HCT116 (cell line): Measurements from ENCODE around the gene WLS. TPM values are rescaled to one million over a fixed set of nuclear protein-coding genes. Genes with fewer than 3 reads are reported as not detected.
"Not testable (repeated sequence)": the region's sequence is repeated elsewhere in the genome, so short reads cannot be mapped to it uniquely, and the experiment has no call there.

Source experiments
- ATAC-seq: fragments of 200-7000 bp; cut with Tn5 transposase; 2 replicates; pipeline ENCODE4 v1.9.1; 2020; ENCODE audit warnings: mild to moderate bottlenecking, moderate library complexity
- BruUV-seq: library from RNA; stranded (reverse); fragments of 400-500 nt; replicated peaks from 2 replicates; lab custom pipeline; 2021; lab: Mats Ljungman, UMichigan
- CTCF ChIA-PET: fragments of 300-600 bp; sonication (Branson Sonifier 250); formaldehyde crosslinking; loops from one replicate; lab custom pipeline; 2021; ENCODE audit warnings: antibody characterized with exemption; lab: Charles Lee
- POLR2A ChIA-PET: fragments of 300-600, 350-600 bp; sonication (Branson Sonifier 250); formaldehyde crosslinking; loops from one replicate; lab custom pipeline; 2021; ENCODE audit warnings: antibody characterized with exemption; lab: Charles Lee
- RAD21 ChIA-PET, 2 experiments: fragments of 300-600 bp; sonication (Branson Sonifier 250); formaldehyde crosslinking; loops; one replicate each; lab custom pipeline; 2023; ENCODE audit warnings: low total read pairs in 2 of 2; ENCODE audit not compliant: uncharacterized antibody in 2 of 2, unreplicated experiment in 2 of 2, low non-redundant PET in 1 of 2; lab: Charles Lee
- DNase-seq: peaks from one replicate; pipeline ENCODE4 v3.0.0-alpha.2; 2010; ENCODE audit warnings: low read depth, low spot score
- H2AFZ ChIP-seq: fragments of 200-600 bp; shearing (Covaris generic), sonication (generic); 2 replicates; pipeline ENCODE4 v1.6.1; 2017; ENCODE audit warnings: low read depth, mixed run types, mixed read lengths, antibody characterized with exemption, low read length; ENCODE audit not compliant: poor library complexity, severe bottlenecking
- H3K27ac ChIP-seq: 2 replicates; pipeline ENCODE4 v1.5.1; 2012; ENCODE audit warnings: low read depth, low read length
- H3K27me3 ChIP-seq: fragments of 200-600 bp; sonication (generic); 2 replicates; pipeline ENCODE4 v1.6.1; 2016; ENCODE audit warnings: mixed run types, low read length, mixed read lengths; ENCODE audit not compliant: insufficient read depth
- H3K36me3 ChIP-seq, 2 experiments: fragments of 200-500 bp in 1 of 2; fragments of 200-600 bp in 1 of 2; sonication (Bioruptor generic) in 1 of 2; sonication (generic) in 1 of 2; 2 replicates each; pipeline versions ENCODE4 v1.5.1 to v1.6.1; 2014 to 2016; ENCODE audit warnings: low read length in 2 of 2, inconsistent platforms in 1 of 2, mixed read lengths in 1 of 2, mixed run types in 1 of 2; ENCODE audit not compliant: insufficient read depth in 2 of 2, control insufficient read depth in 1 of 2
- H3K4me1 ChIP-seq, 2 experiments: fragments of 200-600 bp in 1 of 2; sonication (generic) in 1 of 2; 2 replicates each; pipeline versions ENCODE4 v1.5.1 to v1.6.1; 2012 to 2017; ENCODE audit warnings: low read length in 2 of 2, inconsistent platforms in 1 of 2, mild to moderate bottlenecking in 1 of 2, mixed read lengths in 1 of 2, mixed run types in 1 of 2, moderate library complexity in 1 of 2; ENCODE audit not compliant: insufficient read depth in 2 of 2, control insufficient read depth in 1 of 2
- H3K4me2 ChIP-seq: fragments of 200-600 bp; sonication (generic); 2 replicates; pipeline ENCODE4 v1.6.1; 2017; ENCODE audit warnings: mixed run types, low read length, mixed read lengths
- H3K4me3 ChIP-seq, 2 experiments: fragments of 200-600 bp in 1 of 2; sonication (generic) in 1 of 2; replicated peaks in 1 of 2; 2 replicates each; pipeline ENCODE4 v1.5.1; 2011 to 2016; ENCODE audit warnings: low read length in 2 of 2, control low read depth in 1 of 2, low read depth in 1 of 2, mild to moderate bottlenecking in 1 of 2, mixed read lengths in 1 of 2, mixed run types in 1 of 2
- H3K79me2 ChIP-seq: fragments of 200-600 bp; sonication (generic); 2 replicates; pipeline ENCODE4 v1.6.1; 2017; ENCODE audit warnings: mild to moderate bottlenecking, mixed run types, low read length, moderate library complexity, mixed read lengths; ENCODE audit not compliant: insufficient read depth
- H3K9ac ChIP-seq: fragments of 200-600 bp; sonication (generic); 2 replicates; pipeline ENCODE4 v1.6.1; 2016; ENCODE audit warnings: low read length, mixed read lengths
- H3K9me2 ChIP-seq: fragments of 200-600 bp; sonication (generic), shearing (Covaris generic); 2 replicates; pipeline ENCODE4 v1.6.1; 2017; ENCODE audit warnings: mixed run types, mild to moderate bottlenecking, moderate library complexity; ENCODE audit not compliant: insufficient read depth
- H3K9me3 ChIP-seq, 2 experiments: fragments of 200-500 bp in 1 of 2; fragments of 200-600 bp in 1 of 2; sonication (Bioruptor generic) in 1 of 2; sonication (generic) in 1 of 2; 2 replicates each; pipeline ENCODE4 v1.6.1; 2014 to 2017; ENCODE audit warnings: low read length in 2 of 2, mixed read lengths in 2 of 2, inconsistent platforms in 1 of 2, low read depth in 1 of 2, mild to moderate bottlenecking in 1 of 2, mixed run types in 1 of 2, moderate library complexity in 1 of 2; ENCODE audit not compliant: control insufficient read depth in 1 of 2, insufficient read depth in 1 of 2
- H4K20me1 ChIP-seq: fragments of 200-600 bp; sonication (generic), shearing (Covaris generic); 2 replicates; pipeline ENCODE4 v1.6.1; 2017; ENCODE audit warnings: mixed run types, mild to moderate bottlenecking, moderate library complexity; ENCODE audit not compliant: insufficient read depth
- CEBPB ChIP-seq: IDR thresholded peaks from 2 replicates; pipeline ENCODE4 v1.6.1; 2012; ENCODE audit warnings: low read depth
- intact Hi-C: fragments of 100-400 bp; cut with micrococcal nuclease; formaldehyde crosslinking; loops from 2 replicates; pipeline ENCODE4 v1.10.0; 2022
- total RNA-seq: library from RNA; stranded (reverse); gene quantifications from one replicate; pipeline ENCODE4 v1.2.1, GENCODE V29; 2021; ENCODE audit not compliant: unreplicated experiment

WLS gene
- total RNA-seq, 1 experiment from 2014 or later = 38.0 TPM

GRCh38 chr1:68162761-68163160 is 69.6 kb downstream of the WLS start (continued):
- no peak for TF ChIP-seq CEBPB
- TF ChIP-seq, all 23 proteins: peak for 3

DNA sequence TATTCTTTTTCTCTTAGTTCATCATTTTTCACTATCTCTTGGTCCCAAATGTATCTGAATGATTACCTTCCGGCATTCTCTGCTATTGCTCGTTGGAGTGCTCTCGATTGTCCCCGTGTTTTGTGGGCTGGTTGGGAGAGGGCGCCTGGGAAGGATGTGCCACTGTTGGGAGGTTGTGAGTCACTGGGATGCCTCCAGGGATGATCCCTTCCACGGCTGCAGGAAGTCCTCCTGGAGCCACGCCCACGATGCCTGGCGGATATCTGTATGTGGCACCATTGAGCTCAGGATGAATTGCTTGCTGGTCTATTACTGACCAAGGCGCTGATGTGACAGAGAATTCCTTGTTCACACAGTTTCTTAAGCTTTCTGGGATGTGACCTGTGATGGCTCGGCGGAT is 70.7 kb downstream of the WLS start:
- DNase-seq, H3K27ac ChIP-seq, H3K9ac ChIP-seq, H3K36me3 ChIP-seq, H3K4me2 ChIP-seq, RAD21 ChIA-PET, H3K4me1 ChIP-seq, CTCF ChIA-PET, H3K79me2 ChIP-seq, H3K9me3 ChIP-seq, BruUV-seq, H3K27me3 ChIP-seq, H2AFZ ChIP-seq, POLR2A ChIA-PET, H3K9me2 ChIP-seq, H4K20me1 ChIP-seq, ATAC-seq, H3K4me3 ChIP-seq: not testable (repeated sequence)
- intact Hi-C loops = loop anchor here (1.0 kb wide), 1 partner anchor 181 kb away; no protein-coding TSS in a partner anchor

DNA sequence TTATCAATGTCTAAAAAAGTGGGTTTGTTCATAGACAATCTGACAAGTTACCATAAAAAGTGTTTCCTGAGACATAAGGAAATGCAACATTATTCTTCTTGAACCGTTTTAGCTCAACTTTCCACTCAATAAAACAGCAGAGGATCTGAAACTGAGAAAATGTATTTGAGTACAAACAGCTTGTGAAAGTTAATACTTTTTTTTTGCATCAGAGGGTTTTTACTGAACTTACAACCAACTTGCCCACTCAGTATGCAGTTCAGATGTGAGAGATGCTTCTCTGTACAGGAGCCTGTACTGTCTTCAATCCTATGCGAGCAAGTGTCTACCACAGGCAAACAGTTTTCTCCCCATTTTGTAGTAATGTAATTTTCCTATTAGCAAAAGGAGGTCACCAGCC is 71.4 kb downstream of the WLS start:
- H3K9me2 ChIP-seq, H3K9me3 ChIP-seq, H3K36me3 ChIP-seq, intact Hi-C loops, BruUV-seq, POLR2A ChIA-PET, ATAC-seq, RAD21 ChIA-PET, H3K79me2 ChIP-seq, DNase-seq, H3K9ac ChIP-seq, H3K4me3 ChIP-seq, H4K20me1 ChIP-seq, H3K4me2 ChIP-seq, H3K27me3 ChIP-seq, CTCF ChIA-PET, H3K4me1 ChIP-seq, H2AFZ ChIP-seq, H3K27ac ChIP-seq: not testable (repeated sequence)
